Measurements from ENCODE around the gene CHCHD5. TPM values are rescaled to one million over a fixed set of nuclear protein-coding genes. Genes with fewer than 3 reads are reported as not detected.

Gene CHCHD5
- total and polyA plus RNA-seq, 4 donors: 5.0 to 59.9 (median 21.2) TPM

DNA sequence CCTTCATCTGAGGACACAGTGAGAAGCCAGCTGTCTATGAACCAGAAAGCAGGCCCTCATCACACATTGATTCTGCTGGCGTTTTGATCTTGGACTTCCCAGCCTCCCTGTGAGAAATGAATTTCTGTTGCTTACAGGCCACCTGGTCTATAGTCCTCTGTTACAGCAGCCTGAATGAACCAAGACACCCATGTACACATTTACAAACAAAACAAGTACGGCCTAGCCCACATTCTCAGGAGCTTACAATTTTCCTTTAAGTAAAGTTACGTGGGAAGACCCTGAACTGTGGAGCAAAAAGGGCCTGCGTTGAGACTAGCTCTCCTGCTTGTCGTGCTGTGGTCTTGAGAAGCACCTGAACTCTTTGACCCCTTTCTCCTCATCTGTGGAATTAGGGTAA, 49.3 kb downstream of the CHCHD5 start:
- WGBS: 97% methylated on average over 5 of the region's 5 CpGs
- DNase-seq (ENCODE audit: low spot score): no peak
- TF ChIP-seq YY1 (IDR thresholded peaks at IDR 0.05) (no peak), SP1 (IDR thresholded peaks at IDR 0.05) (no peak), RXRA (IDR thresholded peaks at IDR 0.05) (no peak), MAX (IDR thresholded peaks at IDR 0.05) (no peak), TAF1 (conservative IDR thresholded peaks at IDR 0.05) (no peak), HNF4G (IDR thresholded peaks at IDR 0.05) (no peak), GABPA (IDR thresholded peaks at IDR 0.05 in 1 of 2, conservative IDR thresholded peaks at IDR 0.05 in 1 of 2) (no peak)
- TF ChIP-seq, protein P1, sequence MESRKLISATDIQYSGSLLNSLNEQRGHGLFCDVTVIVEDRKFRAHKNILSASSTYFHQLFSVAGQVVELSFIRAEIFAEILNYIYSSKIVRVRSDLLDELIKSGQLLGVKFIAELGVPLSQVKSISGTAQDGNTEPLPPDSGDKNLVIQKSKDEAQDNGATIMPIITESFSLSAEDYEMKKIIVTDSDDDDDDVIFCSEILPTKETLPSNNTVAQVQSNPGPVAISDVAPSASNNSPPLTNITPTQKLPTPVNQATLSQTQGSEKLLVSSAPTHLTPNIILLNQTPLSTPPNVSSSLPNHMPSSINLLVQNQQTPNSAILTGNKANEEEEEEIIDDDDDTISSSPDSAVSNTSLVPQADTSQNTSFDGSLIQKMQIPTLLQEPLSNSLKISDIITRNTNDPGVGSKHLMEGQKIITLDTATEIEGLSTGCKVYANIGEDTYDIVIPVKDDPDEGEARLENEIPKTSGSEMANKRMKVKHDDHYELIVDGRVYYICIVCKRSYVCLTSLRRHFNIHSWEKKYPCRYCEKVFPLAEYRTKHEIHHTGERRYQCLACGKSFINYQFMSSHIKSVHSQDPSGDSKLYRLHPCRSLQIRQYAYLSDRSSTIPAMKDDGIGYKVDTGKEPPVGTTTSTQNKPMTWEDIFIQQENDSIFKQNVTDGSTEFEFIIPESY (IDR thresholded peaks at IDR 0.05): no peak
- H3K9ac ChIP-seq (ENCODE audit: low read depth in 1 of 2, low read length in 2 of 2): no peak overlapping the region
- H3K27ac ChIP-seq (ENCODE audit: low read depth in 1 of 2, low read length in 2 of 2): no peak overlapping the region
- no peaks in the 10 kb centered on the region for H3K27me3 ChIP-seq (ENCODE audit: control insufficient read depth in 4 of 4, insufficient read depth in 4 of 4, low read length in 3 of 4)
- no peak overlapping the region for H3K4me3 ChIP-seq (ENCODE audit: low read depth in 1 of 3, low read length in 3 of 3)
- H3K36me3 ChIP-seq (ENCODE audit: control insufficient read depth in 4 of 4, insufficient read depth in 3 of 4, low read depth in 1 of 4, low read length in 3 of 4): no peaks in the 10 kb centered on the region
- no peaks in the 10 kb centered on the region for H3K9me3 ChIP-seq (ENCODE audit: control insufficient read depth in 4 of 4, low read length in 3 of 4)
- H3K4me1 ChIP-seq (ENCODE audit: control insufficient read depth in 4 of 4, insufficient read depth in 4 of 4, low read length in 3 of 4): peaks cover 0 to 13% (median 8%) of the 10 kb centered on the region in 4 donors

- no peak for TF ChIP-seq FOXA2 (IDR thresholded peaks at IDR 0.05)
- TF ChIP-seq GABPA (IDR thresholded peaks at IDR 0.05 in 1 of 2, conservative IDR thresholded peaks at IDR 0.05 in 1 of 2): no peak
- peaks cover 0 to 13% (median 8%) of the 10 kb centered on the region in 4 donors for H3K4me1 ChIP-seq (ENCODE audit: control insufficient read depth in 4 of 4, insufficient read depth in 4 of 4, low read length in 3 of 4)
- no peaks in the 10 kb centered on the region for H3K9me3 ChIP-seq (ENCODE audit: control insufficient read depth in 4 of 4, low read length in 3 of 4)
- no peak overlapping the region for H3K4me3 ChIP-seq (ENCODE audit: low read depth in 1 of 3, low read length in 3 of 3)
- WGBS: 93% methylated on average over 16 of the region's 16 CpGs
- no peaks in the 10 kb centered on the region for H3K27me3 ChIP-seq (ENCODE audit: control insufficient read depth in 4 of 4, insufficient read depth in 4 of 4, low read length in 3 of 4)
- H3K9ac ChIP-seq (ENCODE audit: low read depth in 1 of 2, low read length in 2 of 2): no peak overlapping the region
- no peak for DNase-seq (ENCODE audit: low spot score)
- H3K36me3 ChIP-seq (ENCODE audit: control insufficient read depth in 4 of 4, insufficient read depth in 3 of 4, low read depth in 1 of 4, low read length in 3 of 4): no peaks in the 10 kb centered on the region
- H3K27ac ChIP-seq (ENCODE audit: low read depth in 1 of 2, low read length in 2 of 2): no peak overlapping the region
Measured at GRCh38 chr2:112634153-112634873, 49.9 kb downstream of the CHCHD5 start.

DNA sequence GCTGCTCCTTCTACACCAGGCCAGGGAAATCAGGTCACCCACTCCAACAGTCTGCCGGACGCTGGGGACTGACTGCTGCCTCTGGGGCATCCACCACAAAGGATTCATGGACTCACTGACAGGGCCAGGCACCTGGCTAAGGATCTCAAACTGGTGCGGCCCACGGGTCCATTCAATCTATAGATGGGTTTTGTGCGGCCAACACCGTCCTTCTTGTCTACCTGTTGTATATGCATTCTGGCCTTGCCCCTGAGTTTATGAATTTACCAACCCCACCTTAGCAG, 50.4 kb downstream of the CHCHD5 start:
- H3K9me3 ChIP-seq (ENCODE audit: control insufficient read depth in 4 of 4, low read length in 3 of 4): no peaks in the 10 kb centered on the region
- TF ChIP-seq MAX (IDR thresholded peaks at IDR 0.05) (no peak), FOXA1 (IDR thresholded peaks at IDR 0.05) (no peak), FOXA2 (IDR thresholded peaks at IDR 0.05) (no peak), TAF1 (conservative IDR thresholded peaks at IDR 0.05) (no peak)
- H3K36me3 ChIP-seq (ENCODE audit: control insufficient read depth in 4 of 4, insufficient read depth in 3 of 4, low read depth in 1 of 4, low read length in 3 of 4): no peaks in the 10 kb centered on the region
- WGBS: 95% methylated on average over 6 of the region's 6 CpGs
- no peak for DNase-seq (ENCODE audit: low spot score)
- no peak overlapping the region for H3K4me3 ChIP-seq (ENCODE audit: low read depth in 1 of 3, low read length in 3 of 3)
- H3K9ac ChIP-seq (ENCODE audit: low read depth in 1 of 2, low read length in 2 of 2): no peak overlapping the region
- no peaks in the 10 kb centered on the region for H3K27me3 ChIP-seq (ENCODE audit: control insufficient read depth in 4 of 4, insufficient read depth in 4 of 4, low read length in 3 of 4)
- H3K27ac ChIP-seq (ENCODE audit: low read depth in 1 of 2, low read length in 2 of 2): no peak overlapping the region
- H3K4me1 ChIP-seq (ENCODE audit: control insufficient read depth in 4 of 4, insufficient read depth in 4 of 4, low read length in 3 of 4): peaks cover 0 to 13% (median 8%) of the 10 kb centered on the region in 4 donors
